Stimulated activated CD8-positive, alpha-beta memory T cell treated with anti-CD3 and anti-CD28 coated beads, Interleukin-4, amount 100 ng/mL, for 1 hour (primary cell): ENCODE results near the gene CREBZF.
"Not testable (repeated sequence)": the region's sequence is repeated elsewhere in the genome, so short reads cannot be mapped to it uniquely, and the experiment has no call there.

Source experiments
- DNase-seq, 2 donors: peaks; one replicate each; pipeline ENCODE4 v3.0.0-alpha.2; 2020; ENCODE audit warnings: low read depth in 2 of 2, low spot score in 1 of 2

Gene CREBZF

DNA sequence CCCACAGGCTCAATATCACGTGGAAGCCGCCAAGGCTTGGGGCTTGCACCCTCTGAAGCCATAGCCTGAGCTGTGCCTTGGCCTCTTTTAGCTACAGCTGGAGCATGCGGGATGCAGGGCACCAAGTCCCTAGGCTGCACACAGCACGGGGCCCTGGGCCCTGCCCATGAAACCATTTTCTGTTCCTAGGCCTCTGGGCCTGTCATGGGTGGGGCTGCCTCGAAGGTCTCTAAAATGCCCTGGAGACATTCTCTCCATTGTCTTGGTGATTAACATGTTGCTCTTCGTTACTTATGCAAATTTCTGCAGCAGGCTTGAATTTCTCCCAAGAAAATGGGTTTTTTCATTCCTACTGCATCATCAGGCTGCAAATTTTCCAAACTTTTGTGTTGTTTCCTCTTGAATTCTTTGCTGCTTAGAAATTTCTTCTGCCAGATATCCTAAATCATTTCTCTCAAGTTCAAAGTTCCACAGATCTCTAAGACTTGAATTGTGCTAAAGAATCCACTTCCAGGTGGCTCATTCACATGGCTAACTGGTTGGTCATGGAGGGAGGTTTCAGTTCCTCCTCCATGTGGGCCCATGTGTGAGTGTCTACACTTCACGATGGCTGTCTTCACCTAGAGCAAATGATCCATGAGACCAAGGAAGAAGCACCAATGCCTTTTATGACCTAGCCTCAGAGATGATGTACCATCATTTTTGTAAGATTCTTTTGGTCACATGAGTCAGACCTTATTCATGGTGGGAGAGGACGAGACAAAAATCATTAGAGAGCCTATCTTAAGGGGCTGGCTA, 7.4 kb upstream of the CREBZF start:
- DNase-seq, result no peak

DNA sequence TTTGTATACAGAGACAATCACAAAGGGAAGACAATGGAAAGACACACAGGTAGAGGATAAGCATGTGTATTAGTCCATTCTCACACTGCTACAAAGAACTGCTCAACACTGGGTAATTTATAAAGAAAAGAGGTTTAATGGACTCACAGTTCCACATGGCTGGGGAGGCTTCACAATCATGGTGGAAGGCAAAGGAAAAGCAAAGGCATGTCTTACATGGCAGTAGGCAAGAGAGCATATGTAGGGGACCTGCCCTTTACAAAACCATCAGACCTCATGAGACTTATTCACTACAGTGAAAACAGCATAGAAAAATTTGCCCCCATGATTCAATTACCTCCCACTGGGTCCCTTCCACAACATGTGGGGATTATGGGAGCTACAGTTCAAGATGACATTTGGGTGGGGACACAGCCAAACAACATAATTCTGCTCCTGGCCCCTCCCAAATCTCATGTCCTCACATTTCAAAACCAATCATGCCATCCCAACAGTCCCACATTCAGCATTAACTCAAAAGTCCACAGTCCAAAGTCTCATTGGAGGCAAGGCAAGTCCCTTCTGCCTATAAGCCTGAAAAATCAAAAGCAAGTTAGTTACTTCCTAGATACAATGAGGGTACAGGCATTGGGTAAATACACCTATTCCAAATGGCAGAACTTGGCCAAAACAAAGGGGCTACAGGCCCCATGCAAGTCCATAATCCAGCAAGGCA, 6.2 kb upstream of the CREBZF start:
- DNase-seq, result not testable (repeated sequence)

DNA sequence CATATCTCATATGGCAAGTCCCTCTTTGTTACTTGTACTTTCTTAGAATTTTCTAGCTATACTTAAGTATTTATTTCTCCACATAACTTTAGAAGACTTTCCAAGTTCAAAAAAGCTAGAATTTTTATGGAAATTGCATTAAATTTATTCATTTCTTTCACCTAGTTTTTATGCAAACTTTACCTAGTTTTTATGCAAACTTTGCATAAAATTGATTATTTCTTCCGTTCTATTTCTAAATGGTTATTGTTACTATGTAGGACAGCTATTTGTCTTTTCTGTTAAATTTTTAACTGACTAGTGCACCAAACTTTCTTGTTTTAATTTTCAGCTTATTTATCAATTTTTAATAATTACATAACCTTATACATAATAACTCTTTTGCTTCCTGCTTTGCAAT, 3.2 kb upstream of the CREBZF start:
- no peak for DNase-seq

DNA sequence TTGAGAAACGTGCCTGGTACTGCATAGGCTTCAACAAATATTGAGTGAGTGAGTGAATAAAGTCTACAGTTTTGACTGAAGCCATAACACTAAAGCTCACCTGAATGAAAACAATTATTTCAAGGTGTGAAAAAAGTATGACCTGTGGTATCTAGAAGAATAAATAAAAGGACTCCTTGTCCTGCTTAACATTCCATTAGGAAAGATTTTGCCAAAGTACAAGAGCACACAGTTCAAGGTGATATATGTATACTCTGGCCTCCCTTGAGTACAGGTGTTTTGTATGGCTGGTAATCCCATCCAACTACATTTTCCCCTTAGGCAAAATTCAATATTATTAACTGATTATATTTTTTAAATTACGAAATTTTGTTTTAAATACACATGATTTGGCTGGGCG, 1.8 kb upstream of the CREBZF start:
- no peak for DNase-seq

DNA sequence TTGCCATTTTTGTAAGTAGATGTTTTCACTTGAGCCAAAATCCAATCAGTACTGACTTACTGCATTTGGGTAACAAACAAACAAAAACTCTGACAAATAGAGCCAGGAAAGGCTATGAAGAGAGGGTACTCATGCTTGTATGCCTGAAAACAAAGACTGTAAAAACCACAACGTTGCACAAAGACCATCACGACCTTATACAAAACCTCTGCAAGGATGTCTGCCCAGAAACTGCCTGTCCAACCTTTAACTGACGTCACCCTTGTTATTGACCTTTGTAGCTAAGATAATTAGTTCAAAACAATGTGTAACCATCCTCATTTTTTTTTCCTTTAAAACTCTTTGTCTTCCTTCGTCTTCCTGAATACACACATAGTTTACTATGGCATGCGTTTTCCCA, 804 bp upstream of the CREBZF start:
- DNase-seq, result no peak

DNA sequence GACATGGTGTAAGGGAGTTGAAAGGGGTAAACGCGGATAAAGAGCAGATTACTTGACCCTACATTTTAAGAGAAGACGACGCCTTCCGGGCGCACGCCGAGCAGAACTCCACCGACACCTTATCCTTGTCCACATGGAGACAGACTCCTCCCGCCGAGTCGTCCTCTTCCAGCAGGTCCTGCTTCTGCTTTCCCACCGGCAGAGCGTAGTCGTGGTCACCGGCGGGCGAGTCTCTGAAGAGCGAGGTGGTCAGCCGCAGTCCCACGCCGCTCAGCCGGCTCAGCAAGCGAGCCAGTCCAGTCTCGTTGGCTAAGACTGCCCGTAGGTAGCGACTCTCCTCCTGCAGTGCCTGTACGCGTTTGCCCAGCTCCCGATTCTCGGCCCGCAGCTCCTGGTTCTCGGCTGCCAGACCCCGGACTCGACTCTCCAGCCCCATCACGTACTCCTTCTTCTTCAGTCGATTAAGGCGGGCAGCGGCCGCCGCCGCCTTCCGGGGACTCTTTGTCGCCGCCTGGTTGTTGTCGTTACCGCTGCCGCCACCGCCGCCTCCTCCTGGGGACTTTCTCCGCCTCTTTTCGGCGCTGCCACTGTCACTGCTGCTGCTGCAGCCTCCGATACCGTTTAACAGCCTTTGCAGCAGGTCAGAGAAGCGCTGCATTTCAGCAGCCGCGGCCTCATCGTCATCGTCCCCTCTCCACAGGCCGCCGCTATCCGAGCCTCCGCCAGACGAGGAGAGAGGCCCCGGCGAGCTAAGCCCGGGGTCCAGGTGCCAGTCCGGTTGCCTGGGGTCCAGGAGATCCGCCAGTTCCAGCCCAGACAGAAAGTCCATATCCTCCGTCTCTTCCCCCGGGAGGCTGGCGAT, 945 bp downstream of the CREBZF start:
- peak; percentile 75 to 83 for DNase-seq

DNA sequence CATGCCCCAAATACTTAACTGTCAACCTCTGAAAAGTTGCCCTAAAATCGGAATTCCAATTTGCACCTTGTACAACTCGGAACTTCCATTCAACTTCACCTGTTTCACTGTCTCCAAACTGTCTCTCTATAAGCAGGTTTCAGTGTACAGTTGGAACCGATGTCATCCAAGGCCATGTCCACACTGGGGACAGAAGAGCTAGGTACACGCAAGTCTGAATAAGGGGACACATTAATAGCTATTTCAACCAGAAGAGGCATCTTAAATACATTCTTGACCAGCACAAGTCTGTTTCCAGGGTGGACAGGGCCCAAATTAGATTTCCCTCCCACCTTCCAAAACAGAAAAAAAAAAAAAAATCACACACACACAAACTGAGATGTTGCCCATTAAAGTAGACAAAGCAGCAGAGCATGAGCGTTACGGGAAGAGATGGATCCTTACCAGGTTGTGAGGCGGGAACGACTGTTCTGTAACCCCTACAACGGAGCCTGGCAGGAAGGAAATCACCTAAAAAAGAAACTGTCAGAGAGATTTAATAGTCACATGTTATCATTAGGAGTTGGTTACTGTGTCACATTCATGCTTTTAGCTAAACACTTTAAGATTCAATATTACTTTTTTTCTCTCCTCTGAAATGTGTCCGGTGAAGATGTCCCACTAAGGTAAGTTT, 1.7 kb downstream of the CREBZF start:
- no peak for DNase-seq

DNA sequence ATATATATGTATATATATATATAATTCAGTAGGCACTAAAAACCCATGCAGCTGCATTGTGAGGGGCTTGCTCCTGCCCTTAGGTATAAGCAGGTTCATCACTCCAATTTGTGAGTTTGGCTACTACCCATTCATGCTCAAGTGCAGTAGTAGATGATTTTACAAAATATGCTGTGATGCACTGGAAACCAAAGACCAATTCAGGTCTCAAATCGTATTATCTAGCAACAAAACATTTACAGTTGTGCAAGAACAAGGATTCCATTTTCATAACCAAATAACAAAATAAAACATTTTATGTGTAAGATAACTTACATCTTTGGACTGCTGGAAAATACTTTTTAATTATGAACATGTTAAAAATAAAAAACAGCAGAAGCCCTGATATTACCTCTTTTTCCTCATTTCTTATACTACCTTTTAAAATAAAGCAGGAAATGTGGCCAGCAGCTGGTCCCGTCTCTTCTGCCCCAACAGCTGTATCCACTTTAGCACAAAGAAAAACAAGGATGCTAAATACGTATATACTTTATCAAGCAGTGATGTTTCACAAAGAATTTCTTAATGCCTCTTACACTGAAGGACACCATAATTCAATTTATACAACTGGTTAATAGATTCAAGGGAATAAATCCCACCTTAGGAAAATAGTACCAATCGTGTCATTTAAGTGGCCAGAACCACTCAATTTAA, 2.8 kb downstream of the CREBZF start:
- DNase-seq, result no peak

DNA sequence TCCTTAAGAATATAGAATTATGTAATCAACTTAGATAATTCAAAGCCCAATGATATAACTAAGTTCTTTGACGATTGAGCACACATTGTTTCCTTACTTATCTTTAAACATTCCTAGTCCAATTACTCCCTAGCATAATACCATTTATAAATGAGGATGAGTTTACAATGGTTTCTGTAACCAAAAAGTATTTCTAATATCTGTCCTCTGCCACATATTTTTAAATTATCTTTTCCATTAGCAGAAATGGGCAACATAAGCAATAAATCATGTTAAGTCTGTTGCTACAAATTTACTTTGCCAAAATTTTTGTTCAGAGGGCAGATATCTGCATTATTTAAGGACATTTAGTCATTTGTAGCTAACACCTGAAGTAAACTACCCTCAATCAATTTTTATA, 6.7 kb downstream of the CREBZF start:
- no peak for DNase-seq

DNA sequence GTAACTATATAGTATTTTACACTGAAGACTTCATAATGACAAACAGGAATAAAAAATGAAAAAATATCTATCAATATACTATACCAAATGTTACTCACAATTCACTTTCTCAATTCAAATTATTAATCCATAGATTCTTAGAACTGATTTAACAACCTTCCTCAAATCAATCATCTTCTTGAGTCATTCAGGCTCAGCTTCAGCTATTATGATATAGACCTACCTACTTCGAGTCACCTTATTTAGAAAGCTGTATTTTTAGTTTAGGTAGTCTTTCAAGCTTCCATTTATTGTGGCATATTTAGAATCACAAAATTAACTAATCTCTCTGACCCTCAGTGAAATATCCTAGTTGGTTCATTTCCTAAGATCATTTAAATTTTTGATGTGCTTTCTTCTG, 8.2 kb downstream of the CREBZF start:
- no peak for DNase-seq

DNA sequence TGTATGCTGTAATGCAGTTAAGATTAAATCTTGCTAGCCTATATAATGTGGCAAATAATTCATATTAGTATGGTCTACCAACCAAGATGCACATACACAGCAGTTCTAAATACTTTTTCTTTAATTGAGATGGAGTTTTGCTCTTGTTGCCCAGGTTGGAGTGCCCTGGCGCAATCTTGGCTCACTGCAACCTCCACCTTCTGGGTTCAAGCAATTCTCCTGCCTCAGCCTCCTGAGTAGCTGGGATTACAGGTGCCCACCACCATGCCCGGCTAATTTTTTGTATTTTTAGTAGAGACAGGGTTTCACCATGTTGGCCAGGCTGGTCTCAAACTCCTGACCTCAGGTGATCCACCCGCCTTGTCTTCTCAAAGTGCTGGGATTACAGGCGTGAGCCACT, 10.6 kb downstream of the CREBZF start:
- not testable (repeated sequence) for DNase-seq

DNA sequence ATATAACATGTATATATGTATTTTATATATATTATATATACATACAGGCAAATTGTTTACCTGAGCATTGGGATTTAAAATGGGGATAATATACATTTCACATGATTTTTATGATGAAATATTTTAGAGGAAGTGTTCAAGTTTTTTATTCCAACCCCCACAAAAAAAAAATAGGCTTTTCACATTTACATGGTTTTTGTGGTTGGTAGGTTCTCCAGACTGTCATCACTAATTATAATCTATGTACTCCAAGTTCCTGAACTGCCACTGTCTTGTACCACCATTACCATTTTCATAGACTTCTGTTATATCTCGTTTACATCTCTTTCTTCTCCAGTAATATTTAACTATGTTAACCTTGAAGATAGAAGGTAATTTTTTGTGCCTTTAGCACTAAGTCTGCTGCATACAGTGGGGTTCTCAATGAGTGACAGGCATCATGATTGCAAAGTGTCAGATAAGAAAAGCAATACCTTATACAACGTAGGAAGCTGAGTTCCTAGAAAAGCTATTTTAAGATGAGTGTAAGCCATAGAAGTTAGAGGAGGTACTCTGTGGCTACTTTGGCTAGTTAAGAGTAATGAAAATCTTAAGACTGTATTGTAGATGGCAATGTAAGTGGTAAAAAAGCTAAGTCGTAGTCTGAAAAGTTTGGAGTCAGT, 12.0 kb downstream of the CREBZF start:
- DNase-seq, result no peak

DNA sequence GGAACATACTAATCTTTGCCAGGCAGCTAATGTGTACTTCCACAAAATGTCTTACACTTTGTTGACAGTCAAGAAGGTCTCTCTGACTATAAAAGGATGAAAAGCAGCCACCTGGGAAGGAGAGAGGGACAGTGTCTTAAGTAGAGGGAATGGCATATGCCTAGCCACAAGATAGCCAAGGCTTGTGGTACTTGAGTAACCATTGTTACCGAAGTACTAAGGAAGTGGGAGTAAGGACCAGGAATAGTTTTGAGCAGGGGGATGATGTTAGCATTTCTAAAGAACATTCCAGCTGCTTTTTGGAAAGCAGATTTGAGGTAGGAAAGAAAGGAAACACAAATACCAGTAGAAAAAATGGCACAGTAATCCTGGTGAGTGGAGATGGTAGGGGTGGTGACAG, 13.8 kb downstream of the CREBZF start:
- no peak for DNase-seq

DNA sequence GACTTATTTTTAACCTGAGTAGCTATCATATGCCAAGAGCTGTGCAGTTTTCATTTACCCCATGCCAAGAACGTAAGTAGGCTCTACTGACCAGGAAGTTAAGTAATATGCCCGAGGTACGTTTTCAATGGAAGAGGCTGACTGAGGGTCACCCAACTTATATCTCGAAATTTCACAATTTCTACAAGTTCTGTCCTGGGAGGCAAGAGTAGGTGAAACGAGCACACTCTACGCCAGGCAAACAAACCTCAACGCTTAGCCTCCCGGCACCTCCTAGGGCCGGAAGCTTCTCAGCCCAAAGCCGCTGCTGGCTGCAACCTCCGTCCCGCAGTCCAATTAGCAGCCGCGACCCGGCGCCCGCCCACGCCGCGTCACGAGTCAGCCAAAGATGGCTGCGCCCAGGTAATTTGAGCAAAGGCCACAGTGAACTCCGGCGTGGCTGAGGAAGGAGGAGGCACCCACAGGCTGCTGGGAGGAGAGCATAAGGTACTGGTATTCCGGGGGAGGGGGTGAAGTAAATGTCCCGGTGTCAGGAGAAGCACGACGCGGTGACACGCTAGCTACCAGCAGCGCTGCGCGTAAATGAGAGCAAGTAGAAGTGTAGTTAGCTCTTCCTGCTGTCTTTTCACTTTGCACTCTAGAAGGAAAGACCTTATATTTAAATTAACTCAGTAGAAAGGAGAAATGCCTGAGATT, 17.2 kb downstream of the CREBZF start, which contains the start of gene TMEM126A:
TMEM126A (plus strand) TSS at position 364 of the 696 bp plus-strand sequence. CDS start 2,289 bp downstream, outside the sequence.
- DNase-seq, result peak in 1 of 2 donors; percentile 78

DNA sequence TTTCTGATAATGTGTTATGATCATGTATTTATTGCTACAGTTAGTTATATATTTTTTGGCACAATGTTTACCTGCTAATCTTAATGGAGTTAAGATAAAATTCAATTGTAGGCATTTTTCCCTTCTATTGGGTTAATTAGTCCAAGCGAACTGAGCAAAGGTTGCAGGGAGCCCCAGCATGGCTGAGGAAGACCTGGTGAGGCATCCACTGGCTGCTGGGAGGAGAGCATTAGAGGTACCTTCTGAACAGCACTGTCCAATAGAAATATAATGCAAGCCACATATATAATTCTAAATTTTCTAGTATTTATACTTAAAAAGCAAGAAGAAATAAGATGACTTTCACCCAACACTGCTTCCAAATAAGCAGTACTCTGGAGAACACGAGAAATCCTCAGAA, 17.9 kb downstream of the CREBZF start:
- DNase-seq, result no peak

DNA sequence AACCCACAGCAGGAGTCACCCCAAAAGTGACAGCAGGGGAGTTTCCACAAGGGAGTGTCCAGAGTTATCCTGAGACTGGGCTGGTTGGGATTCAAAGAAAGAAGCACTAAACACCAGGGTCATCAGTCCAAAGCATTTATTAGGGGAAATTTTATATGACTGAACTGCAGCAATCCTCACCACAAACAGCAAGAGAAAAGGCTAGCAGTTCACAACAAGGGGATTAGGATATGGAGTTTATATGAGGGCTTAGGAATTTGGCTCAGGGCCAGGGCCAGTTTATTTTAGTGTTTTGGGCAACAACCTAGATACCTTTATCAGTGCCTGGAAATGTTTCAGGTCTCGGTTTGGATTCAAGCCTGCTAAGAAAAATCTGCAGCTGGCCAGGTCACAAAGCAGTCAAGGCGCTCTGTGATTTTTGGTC, 21.7 kb downstream of the CREBZF start:
- DNase-seq, result no peak

DNA sequence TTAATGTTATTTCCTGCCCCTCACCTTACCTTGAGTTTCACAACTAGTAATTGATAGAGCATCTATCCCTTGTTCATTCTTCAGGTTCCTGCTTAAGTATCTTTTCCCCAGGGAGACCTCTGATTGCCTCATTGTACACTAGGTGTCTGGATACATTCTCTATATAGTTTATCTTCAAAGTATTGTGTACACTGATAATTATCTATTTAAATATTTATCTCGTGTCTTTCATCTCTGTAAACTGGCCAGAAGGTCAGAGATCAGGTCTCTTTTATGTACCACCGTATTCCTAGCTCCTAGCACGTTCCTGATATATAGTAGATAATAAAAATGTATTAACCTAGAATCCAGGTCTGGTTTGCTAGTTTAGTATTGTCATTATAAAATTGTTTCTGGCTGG, 30.2 kb downstream of the CREBZF start:
- DNase-seq, result no peak

DNA sequence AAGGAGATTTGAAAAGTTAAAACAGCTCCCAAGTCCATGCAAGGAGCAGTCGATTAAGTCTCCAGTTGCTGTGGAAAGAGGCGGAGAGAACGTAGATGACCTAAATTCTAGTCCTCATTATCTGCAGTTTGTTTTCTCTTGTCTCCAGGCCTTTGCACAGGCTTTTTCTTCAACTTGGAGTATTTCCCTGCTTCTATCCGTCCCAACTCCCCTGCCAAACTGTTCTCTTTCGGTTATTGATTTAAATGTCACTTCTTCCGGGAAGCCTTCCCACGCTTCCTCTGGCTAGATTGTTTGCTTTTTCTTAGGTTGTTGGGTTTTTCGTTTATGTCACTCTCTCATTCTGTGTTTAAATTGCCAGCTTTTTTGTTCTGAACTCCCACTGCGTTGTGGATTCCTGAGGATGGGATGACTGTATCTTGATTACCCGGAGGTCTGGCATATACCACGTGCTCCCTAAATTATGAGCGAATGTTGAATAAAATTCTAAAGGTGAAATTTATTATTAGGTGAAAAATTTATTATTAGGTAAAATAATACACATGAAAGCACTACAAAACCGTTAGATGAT, 36.1 kb downstream of the CREBZF start:
- DNase-seq, result no peak
